ENCODE measurements around the gene ITSN2. TPM values are rescaled to one million over a fixed set of nuclear protein-coding genes. Genes with fewer than 3 reads are reported as not detected.
A peak's percentile ranks its signal among the peaks of the same experiment; 100 is the strongest.

ITSN2 gene
- total RNA-seq, 1 donor from 2014 or later = 32.0 TPM

DNA sequence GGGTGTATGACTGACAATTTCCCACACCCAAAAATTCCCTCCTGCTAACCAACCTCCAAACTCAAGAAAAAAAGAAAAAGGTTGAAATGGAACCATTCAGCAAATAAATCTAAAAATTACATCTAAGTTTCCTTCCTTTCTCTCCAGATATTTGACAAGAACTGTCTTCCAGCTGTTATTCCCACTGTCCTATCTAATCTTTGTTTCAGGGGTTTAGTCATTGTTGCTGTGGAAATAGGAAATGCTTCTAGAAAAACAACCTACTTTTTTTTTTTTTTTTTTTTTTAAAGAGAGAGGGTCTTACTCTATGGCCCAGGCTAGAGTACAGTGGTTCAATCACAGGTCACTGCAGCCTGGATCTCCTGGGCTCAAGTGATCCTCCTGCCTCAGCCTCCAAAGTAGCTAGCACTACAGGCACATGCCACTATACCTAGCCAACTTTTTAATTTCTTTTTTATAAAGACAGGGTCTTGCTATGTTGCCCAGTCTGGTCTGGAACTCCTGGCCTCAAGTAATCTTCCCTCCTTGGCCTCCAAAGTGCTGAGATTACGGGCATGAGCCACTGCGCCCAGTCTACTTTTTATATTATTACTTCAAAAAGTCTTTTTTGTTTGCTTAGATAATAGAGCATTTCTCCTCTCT lies 88.1 kb downstream of the ITSN2 start:
- DNase-seq (ENCODE audit: low read depth in 2 of 2) = peak; percentile 14 to 62

DNA sequence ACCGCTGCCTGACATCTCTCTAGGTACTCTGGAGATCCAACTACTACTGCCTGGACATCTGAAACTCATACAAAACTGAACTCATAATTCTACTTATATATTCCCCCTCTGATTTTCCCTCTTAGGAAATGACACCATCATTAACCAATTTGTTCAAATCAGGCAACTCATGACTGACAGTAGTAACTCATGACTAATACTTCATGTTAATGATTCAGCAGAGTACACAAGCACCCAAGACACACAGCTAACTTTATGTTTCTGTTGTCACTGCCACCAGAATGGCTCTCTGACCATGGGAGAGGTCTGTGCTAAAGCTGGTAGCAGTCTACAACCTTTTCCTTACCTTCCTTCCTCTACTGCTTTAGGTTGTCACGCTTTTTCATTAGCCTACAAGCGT lies 91.1 kb downstream of the ITSN2 start:
- DNase-seq (ENCODE audit: low read depth in 2 of 2) = peak in 1 of 2 donors; percentile 68

DNA sequence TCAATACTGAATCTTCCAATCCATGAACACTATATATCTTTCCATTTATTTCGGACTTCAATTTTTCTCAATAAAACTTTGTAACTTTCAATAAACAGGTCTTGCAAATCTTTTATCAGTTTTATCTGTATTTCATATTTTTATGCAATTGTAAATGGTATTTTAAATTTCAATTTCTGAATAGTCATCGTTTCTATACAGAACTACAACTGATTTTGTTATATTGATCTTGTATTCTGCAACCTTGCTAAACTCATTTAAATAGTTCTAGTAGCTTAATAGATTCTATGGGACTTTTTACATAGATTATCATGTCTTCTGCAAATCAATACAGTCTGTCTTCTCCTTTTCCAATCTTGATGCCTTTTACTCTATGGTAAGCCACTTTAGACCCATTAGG lies 95.1 kb downstream of the ITSN2 start:
- no peak for DNase-seq (ENCODE audit: low read depth in 2 of 2)

DNA sequence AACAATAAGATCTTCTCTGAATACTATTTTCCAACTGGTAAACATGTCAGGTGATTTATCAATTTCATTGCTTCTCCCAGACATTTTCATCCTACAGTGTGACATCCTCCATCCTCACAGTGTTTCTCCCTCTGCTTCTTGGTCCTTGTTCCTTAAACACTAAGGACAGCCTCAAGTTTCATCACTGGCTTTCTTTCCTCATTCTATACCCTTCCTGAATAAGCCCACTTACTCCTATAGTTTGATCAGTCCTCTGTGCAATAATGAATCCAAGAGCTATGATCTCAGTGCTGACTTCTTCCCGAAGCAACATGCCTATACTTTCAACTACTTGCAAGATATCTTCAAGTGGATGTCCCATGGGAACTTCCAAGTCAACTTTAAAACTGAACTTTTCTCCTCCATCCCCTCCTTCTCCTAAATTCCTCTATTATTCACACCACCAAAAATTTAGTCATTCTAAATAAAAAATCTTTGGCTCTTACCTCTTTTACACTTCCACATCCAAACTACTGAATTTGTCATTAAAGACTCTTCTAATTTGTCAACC lies 97.8 kb downstream of the ITSN2 start:
- no peak for DNase-seq (ENCODE audit: low read depth in 2 of 2)

DNA sequence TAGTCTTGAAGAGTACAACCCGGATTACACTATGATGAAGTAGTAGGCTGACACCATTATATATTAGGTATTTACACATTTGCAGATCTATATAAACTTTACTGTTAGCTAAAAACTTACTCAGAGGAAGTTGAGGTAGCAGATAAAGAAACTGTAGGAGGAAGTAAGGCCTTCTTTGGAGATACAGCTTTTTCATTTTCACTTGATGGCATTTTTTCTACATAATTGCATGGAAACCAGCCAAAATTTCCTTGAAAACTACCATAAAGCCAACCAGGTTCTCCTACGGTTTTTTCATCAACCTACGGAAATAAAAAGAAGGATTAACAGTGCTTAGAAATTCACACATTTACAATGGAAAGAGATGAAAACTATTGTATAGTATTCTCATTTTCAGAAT lies 98.9 kb downstream of the ITSN2 start:
- peak in 1 of 2 donors; percentile 44 for DNase-seq (ENCODE audit: low read depth in 2 of 2)

DNA sequence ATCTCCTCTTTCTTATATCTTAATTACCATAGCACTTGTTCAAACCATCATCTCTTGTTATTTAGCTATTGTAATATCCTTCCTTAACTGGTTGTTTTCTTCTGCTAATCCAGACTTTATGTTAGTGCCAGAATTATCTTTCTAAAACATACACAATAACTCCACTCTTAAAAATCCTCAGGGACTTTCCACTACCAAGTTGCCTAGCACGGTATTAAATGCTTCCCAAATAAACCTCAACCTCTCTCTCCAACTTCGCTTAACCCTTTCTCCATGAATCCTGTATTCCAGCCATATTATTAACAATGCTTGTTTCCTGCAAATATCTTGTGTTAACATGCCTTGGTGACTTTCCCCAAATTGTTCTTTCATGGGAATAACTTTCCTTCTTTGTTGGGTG lies 101.0 kb downstream of the ITSN2 start:
- DNase-seq (ENCODE audit: low read depth in 2 of 2) = peak in 1 of 2 donors; percentile 62

DNA sequence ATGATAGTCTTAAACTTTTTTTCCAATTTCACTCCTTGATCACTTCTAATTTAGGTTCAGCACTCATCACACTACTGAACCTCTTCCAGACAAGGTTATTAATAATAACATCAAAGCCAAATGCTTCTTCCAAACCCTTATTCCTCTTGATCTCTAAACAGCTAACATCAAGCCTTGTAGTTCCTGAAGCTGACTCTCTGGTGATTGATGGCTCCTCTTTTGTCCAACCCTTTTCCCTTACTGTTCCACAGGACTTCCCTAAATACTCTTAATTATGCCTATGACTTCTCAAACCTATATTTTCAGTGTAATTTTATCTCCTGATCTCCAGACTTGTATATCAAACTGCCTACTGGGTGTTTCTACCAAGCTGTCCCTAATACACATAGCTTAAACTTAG lies 101.6 kb downstream of the ITSN2 start:
- DNase-seq (ENCODE audit: low read depth in 2 of 2) = no peak

DNA sequence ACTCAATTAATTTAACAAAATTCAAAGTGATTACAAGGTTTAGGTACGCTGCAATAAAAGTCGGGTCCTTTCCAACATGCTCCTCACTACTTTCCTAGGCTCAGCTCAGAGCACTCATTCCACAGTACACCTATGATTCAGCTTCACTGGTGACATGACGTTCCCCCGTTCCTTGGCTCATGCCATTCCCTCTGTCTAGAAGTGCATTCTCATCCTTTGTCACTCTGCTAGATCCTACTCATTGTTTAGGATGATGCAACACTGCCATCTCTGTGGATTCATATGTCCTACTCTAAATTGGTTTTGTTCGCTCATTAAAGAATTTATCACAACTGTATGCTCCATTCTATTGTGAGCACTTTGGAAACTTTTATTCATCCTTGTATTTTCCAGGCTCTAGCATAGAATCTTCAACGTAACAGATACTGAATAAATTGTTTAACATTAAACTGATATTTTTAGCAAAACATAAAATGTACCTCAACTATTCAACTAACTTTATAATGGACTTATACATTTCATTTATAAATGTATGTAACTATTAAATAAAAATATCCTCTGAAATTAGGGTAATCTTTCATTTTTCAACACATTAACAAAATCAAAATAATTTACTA lies 106.9 kb downstream of the ITSN2 start:
- DNase-seq (ENCODE audit: low read depth in 2 of 2) = no peak

DNA sequence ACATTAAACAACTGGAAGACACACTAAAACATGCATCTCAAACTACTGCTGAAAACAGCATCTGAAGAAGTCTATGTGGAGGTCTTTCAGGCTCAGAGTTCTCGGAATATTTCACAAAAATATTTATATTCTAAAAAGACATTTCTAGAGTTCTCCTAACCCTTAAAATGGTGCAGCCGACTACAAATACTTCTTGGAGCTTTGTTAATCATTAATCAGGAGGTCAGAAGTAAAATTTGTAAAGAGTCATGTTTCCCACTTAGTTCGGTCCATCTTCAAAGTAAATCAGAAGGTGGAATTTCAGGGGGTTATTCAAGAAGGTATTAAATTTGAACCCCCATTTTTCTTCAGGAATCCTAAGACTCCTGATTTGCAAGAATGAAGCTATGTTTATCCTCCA lies 112.7 kb downstream of the ITSN2 start:
- DNase-seq (ENCODE audit: low read depth in 2 of 2) = no peak

DNA sequence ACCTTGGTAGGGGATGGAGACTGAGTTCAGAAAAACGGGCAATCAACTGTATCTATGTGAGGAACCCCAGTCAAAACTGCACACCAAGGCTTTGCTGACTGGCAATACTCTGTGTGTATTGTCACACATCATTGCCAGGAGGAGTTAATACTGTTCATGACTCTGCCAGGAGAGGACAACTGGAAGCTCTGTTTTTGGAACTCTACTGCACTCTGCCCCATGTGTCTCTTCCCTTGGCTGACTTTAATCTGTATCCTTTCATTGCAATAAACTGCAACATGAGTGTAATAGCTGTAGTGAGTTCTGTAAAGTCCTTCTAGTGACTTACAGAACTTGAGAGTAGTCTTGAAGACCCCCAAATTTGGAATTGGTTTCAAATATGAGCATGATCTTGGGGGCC lies 113.2 kb downstream of the ITSN2 start:
- DNase-seq (ENCODE audit: low read depth in 2 of 2) = no peak

DNA sequence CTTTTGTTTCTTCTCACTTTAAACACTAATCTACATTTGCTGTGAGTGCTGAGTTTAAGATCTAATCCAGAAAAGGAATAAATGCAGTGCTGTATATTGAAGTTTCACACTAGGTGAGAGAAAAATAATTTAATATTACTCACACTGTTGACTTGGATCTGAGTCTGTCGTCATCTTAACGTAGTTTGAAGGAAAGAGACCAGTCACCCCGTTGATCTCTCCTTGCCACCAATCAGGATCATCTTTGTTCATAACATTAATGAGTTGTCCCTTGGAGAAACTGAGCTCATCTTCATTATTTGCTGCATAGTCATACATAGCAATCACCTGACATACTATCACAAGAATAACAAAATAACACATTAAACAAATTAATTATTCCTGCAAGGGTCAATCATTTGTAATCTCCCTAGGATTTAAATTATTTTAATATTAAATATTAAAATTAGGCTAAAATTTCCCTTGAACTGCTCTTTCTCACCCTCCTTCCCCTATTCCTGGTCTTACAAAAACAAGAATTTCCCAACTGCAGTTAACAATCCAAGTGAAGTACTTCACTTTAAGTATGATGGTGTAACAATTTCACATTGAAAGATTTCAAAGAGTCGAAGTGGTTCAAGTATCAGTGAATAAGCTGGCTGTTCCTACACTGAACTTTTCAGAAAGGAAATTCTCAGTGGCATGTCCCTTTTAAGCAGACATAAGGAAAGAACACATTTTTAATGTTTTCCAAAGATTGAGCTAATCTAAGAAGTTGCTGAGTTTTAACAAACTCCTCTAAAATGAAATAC lies 114.2 kb downstream of the ITSN2 start:
- no peak for DNase-seq (ENCODE audit: low read depth in 2 of 2)

DNA sequence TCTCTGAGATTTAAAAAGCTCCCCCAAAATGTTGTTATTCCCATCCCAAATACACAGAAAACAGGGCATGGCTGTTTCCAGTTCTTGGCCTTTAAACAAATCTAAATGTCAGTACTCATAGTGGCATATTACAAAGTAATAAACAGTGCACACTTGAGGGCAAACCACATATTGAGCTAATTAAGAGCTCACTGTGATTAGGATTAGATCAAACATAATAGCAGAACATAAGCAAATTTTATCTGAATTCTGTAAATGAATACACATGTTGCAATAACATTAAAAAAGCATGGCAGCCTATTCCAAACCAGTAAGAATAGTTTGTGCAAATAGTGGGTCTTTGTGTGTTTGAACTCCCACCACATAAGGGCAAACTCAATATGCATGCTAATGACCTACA lies 118.8 kb downstream of the ITSN2 start:
- no peak for DNase-seq (ENCODE audit: low read depth in 2 of 2)

DNA sequence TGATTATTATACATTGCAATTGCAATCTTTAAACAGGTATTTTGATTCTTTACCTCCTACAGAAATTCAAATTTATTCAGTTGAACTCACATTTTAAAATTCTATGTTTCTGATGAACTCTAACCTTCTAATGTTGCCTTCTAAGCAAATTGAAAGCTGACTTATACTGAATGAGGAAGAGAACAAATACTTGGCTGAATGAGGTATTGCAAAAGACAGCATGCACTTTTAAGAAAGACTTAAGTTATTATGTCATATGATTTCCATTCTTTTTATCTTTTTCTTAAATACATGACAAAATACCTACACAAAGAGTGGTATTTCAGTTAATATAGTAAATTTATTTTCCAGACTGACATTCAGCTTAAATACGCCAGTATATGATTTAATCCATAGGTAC lies 120.8 kb downstream of the ITSN2 start:
- DNase-seq (ENCODE audit: low read depth in 2 of 2) = no peak

DNA sequence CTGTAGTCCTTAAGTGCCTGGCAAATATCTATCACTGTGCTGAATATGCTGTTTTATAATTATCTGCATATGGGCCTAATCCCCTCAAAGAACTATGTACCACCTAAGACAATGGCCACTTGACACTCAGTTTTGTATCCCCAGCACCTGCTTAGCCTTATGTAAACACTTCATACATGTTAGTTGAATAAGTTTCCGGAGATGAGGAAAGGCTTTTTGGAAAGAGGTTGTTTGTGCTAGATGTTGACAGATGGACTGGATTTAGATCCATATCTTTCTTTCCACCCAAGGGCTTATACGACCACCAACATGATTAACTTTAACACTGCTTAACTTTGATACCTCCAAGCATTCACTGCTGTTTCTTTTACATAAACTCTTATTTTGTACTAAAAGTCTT lies 122.2 kb downstream of the ITSN2 start:
- peak in 1 of 2 donors; percentile 31 for DNase-seq (ENCODE audit: low read depth in 2 of 2)

DNA sequence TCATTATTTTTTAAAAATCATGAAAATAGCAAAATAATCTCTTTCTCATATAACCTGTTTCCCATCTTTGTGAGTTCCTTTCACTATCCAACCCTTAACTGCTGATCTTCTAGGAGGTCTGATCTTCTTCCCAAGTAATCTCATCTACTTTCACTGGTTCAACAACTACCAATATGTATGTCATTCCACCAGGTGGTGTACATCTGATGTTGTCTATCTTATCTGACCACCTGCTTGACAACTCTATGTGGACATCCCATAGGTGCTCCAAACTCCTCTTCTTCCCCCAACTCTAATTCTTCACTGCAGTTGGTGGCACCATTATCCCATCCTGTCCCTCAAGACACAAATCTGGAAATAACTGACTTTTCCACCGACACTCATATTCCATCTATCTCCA lies 123.0 kb downstream of the ITSN2 start:
- no peak for DNase-seq (ENCODE audit: low read depth in 2 of 2)

DNA sequence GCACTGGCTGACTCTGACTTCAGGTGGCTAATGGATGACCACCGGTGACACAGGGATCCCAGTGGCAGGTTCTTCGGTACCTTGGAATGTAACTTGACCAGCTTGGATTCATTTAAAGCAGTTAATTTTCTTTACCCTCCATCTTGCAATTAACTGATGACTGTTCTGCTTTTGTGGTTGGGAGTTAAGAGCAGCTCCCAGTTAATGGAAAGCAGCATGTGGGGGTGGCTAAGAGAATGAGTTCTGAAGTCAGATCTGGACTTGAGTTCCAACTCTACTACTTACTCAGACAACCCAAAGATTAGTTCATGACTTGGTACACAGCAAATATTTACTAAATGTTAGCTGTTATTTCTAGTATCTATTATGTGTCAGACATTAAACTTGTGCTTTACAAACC lies 127.0 kb downstream of the ITSN2 start:
- no peak for DNase-seq (ENCODE audit: low read depth in 2 of 2)

DNA sequence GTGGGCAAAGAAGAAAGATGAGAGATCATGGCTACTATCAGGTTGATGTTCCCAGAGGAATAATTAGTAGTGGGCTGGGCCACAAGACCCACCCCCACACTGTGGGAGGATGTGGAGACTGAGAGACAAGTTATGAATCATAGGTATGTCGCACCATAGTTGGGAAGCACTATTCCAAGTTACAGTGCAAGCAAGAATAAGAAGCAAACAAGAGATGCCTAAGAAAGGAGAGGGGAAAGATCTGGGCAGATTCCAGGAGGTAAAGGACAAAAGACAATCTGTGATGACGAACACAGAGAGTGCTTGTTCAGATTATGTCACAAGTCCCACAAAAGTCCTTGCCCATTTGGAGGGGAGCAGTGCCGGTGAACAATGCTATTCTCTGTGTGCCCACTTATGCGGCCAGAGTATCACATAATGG lies 128.9 kb downstream of the ITSN2 start:
- DNase-seq (ENCODE audit: low read depth in 2 of 2) = no peak

DNA sequence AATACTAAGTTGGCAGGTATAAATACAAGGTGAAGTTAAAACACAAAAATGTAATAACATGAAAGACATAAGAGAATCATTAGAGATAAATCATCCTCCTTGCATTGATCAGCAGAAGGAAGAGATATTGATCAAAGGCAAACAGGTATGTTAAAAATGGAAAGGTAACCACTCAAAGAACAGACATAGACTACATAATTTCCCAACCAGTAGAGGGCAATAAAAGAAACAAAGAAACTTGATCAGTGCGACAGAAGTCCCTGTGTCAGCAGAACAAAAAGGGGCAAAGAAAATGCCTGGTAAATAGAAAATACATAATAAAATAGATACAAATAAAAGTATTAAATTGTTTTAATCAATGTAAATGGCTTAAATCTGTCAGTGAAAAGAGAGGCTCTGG lies 131.9 kb downstream of the ITSN2 start:
- DNase-seq (ENCODE audit: low read depth in 2 of 2) = peak; percentile 9 to 45

DNA sequence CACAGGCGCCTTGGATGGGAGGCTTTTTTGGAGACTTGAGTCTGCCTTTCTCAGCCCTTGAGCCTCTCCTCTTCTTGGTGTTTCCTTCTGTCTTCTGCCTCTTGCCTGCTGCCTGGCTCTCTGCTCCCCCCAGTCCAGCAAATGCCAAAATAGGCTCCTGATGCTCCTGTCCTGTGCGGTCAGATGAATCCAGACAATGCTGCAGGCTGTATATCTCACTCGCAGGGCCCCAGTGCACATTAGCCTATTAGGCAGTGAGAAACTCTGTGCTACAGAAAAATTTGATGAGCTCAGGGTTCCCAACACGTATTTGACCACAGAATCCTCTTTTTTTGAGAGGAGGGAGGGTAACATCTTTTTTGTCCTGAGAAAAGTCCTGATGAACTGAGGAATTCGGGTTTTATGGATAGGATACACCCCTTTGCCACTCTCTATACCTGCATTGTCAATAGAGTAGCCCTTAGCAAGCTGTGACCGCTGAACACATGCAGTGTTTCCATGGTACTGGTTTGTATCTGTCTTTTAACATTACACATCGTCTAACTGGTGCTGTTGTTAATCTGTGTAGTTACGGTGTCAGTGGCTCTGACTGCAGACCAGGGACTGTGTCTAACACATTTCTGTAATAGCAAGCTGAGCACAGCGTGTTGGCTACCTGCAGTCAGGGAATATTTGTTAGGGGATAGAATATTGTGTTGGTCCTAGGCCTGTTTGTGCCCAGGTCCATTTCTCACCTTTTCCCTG lies 134.7 kb downstream of the ITSN2 start:
- DNase-seq (ENCODE audit: low read depth in 2 of 2) = no peak

DNA sequence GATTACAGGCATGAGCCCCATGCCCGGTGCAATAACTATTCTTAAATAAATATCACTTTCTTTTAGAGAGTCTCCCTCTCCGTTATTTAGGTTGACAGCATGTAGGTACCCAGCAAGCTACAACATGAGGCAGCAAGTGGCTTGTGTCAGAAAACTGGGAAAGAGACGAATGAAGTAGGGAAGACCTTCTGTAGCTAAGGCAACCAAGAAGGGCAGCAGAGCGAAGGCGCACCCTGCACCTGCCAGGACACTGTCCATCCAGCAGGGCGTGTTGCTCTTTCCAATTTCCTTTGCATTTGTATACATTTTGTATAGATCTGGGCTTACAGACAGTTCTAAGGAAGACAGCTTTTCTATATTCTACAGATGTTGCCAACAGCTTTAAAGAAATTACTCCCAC lies 137.4 kb downstream of the ITSN2 start:
- no peak for DNase-seq (ENCODE audit: low read depth in 2 of 2)

DNA sequence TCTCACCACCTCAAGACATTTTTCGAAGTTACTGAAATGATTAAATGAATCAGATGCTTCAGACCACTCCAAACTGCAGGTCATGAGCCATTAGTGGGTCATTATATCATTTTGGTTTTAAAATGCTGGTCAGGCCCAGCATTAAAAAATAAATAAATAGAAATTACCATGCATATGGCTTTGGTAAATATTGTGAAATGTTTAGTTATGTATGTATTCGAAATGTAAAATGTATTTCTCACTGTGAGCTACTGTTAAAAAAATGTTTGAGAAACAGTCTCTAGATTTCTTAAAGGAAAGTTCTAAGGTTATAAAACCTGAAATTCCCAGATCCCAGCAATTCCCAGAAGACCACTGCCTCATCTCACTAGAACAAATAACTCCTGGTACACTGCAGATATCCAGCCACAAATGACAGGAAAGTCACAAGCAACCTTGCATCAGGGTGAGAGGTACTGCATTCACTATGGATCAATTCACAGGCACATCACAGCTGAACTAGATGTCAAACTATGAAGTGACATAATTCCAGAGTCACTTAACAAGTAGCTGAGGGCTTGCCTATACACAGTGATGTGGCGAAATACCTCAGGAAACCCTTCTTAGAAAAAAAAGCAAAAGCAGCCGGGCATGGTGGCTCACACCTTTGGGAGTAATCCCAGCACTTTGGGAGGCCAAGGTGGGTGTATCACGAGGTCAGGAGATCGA lies 138.8 kb downstream of the ITSN2 start:
- no peak for DNase-seq (ENCODE audit: low read depth in 2 of 2)

All from dermis microvascular lymphatic vessel endothelial cell (primary cell).